MM.1S (cell line): ENCODE measurements around the gene SLC2A13.

Experiments
- EZH2 ChIP-seq: fragments of 300-600 bp; sonication (generic); optimal IDR thresholded peaks from 2 replicates; pipeline ENCODE3; 2017; ENCODE audit warnings: low read depth, mild to moderate bottlenecking, antibody characterized with exemption, low read length, mixed read lengths
- EZH2phosphoT487 ChIP-seq: fragments of 300-600 bp; sonication (generic); IDR thresholded peaks from 2 replicates; pipeline ENCODE4 v1.6.1; 2018; ENCODE audit warnings: antibody characterized with exemption, low read length
- TF ChIP-seq, protein P1 (sequence below): fragments of 300-600 bp; sonication (generic); IDR thresholded peaks from 2 replicates; pipeline ENCODE4 v1.5.1; 2016; ENCODE audit warnings: antibody characterized with exemption, low read length, mixed read lengths

DNA sequence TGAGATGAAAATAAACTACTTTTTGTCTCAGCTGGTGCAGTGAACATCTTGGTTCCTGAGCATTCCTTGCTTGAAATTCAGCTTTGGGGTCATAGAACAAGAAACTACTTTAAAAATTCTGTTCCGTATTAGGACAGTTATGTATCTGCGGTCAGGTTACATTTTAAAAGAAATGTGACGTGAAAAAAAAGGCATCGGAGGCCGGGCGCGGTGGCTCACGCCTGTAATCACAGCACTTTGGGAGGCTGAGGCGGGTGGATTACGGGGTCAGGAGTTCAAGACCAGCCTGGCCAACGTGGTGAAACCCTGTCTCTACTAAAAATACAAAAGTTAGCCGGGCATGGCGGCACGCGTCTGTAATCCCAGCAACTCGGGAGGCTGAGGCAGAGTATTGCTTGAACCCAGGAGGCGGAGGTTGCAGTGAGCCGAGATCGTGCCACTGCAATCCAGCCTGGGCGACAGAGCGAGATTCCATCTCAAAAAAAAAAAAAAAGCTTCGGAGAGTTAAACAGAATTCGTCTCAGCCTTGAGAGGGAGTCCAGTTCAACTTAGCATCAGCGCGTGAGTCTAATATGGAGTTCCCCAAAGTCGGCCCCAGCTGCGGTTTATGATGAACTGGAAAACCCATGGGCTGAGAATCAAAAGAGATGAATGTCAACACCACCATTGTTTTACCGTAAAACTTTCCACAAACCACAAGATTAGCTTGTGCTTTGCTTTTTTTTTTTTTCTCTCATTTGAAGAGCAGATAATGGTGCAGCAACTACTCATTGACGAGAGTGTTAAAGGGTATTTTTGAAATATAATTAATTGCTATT lies 2.1 kb upstream of the SLC2A13 start:
- TF ChIP-seq, protein P1, sequence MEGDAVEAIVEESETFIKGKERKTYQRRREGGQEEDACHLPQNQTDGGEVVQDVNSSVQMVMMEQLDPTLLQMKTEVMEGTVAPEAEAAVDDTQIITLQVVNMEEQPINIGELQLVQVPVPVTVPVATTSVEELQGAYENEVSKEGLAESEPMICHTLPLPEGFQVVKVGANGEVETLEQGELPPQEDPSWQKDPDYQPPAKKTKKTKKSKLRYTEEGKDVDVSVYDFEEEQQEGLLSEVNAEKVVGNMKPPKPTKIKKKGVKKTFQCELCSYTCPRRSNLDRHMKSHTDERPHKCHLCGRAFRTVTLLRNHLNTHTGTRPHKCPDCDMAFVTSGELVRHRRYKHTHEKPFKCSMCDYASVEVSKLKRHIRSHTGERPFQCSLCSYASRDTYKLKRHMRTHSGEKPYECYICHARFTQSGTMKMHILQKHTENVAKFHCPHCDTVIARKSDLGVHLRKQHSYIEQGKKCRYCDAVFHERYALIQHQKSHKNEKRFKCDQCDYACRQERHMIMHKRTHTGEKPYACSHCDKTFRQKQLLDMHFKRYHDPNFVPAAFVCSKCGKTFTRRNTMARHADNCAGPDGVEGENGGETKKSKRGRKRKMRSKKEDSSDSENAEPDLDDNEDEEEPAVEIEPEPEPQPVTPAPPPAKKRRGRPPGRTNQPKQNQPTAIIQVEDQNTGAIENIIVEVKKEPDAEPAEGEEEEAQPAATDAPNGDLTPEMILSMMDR: no peak
- TF ChIP-seq EZH2phosphoT487 (no peak), EZH2 (no peak)
